GM12878 (cell line): ENCODE data around the gene TNFRSF8.

Experiments used
- MXI1 ChIP-seq: fragments of 150-350 bp; IDR thresholded peaks from 2 replicates; pipeline ENCODE4 v1.6.1; 2011; ENCODE audit warnings: low read depth, mild to moderate bottlenecking, inconsistent platforms, low read length, improper control_type of control experiment
- SP1 ChIP-seq: IDR thresholded peaks from one replicate; pipeline ENCODE4 v1.6.1; 2011; ENCODE audit warnings: low read depth, low read length
- TAF1 ChIP-seq: IDR thresholded peaks from 2 replicates; pipeline ENCODE4 v1.6.1; 2011; ENCODE audit warnings: mild to moderate bottlenecking, low read depth, low read length, borderline replicate concordance
- TF ChIP-seq, protein P1 (sequence below), 3 experiments: IDR thresholded peaks in 2 of 3; conservative IDR thresholded peaks in 1 of 3; 2 replicates each; pipeline ENCODE4 v1.5.1; 2011; ENCODE audit warnings: low read depth in 3 of 3, low read length in 3 of 3, mild to moderate bottlenecking in 3 of 3, control low read depth in 2 of 3, moderate library complexity in 2 of 3, inconsistent platforms in 1 of 3, mixed read lengths in 1 of 3; ENCODE audit not compliant: control insufficient read depth in 2 of 3, insufficient read depth in 1 of 3; ENCODE audit errors: extremely low read depth in 1 of 3

DNA sequence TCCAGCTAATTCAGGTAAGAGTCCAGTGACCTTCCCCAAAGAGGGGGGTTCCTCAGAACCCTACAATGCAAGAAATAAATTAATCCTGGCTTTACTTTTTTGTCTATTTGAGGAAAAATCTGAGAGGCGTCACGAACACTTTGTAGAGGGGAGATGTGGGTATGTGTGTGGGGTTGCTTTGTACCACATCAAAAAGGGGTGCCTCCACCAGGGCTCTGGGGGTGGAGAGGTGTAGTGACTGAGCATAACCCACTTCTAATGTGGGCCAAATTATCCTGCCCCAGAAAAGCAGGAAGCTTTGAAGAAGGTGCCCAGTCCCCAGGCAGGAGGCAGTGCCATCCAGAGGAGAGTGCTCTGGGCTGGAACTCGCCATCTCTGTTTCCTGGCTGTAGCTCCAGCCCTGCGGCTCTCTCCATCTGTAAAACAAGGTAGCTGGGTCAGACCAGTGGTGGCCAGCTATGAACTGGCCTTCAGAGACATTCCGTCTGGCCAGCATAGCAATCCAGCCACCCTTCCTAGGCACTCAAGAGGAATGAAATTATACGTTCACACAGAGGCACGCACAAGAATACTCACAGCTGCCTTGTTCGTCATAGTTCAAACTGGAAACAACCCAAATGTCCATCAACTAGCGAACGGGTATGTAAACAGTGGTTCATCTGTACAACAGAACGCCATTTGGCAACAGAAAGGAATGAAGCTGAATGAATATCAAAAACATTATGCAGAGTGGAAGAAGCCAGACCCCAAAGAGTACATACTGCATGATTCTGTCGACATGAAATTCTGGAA, 58.3 kb downstream of the TNFRSF8 start:
- TF ChIP-seq TAF1 (no peak), SP1 (no peak), MXI1 (no peak)
- TF ChIP-seq, protein P1, sequence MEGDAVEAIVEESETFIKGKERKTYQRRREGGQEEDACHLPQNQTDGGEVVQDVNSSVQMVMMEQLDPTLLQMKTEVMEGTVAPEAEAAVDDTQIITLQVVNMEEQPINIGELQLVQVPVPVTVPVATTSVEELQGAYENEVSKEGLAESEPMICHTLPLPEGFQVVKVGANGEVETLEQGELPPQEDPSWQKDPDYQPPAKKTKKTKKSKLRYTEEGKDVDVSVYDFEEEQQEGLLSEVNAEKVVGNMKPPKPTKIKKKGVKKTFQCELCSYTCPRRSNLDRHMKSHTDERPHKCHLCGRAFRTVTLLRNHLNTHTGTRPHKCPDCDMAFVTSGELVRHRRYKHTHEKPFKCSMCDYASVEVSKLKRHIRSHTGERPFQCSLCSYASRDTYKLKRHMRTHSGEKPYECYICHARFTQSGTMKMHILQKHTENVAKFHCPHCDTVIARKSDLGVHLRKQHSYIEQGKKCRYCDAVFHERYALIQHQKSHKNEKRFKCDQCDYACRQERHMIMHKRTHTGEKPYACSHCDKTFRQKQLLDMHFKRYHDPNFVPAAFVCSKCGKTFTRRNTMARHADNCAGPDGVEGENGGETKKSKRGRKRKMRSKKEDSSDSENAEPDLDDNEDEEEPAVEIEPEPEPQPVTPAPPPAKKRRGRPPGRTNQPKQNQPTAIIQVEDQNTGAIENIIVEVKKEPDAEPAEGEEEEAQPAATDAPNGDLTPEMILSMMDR (IDR thresholded peaks at IDR 0.05 in 2 of 3, conservative IDR thresholded peaks at IDR 0.05 in 1 of 3; ENCODE audit: control insufficient read depth in 2 of 3, extremely low read depth in 1 of 3, insufficient read depth in 1 of 3, low read depth in 3 of 3, low read length in 3 of 3), result no peak
